ENCODE measurements around the gene SIRT7.

DNA sequence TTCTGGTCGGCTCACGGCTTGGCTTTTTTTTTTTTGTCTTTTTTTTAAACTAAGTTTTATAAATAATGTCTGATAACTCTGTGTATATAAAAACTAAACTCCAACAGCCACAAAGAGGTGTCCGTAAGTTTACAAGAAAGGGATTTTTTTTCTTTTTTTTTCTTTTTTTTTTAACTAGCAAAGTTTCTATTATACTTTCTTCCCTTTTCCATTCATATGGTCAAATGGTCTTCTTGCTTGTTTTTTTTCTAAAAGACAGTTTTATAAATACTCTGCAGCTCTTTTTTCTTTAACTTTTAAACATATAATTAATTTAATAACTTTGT, 3.5 kb upstream of the SIRT7 start:
- TF ChIP-seq POLR2AphosphoS5 (IDR thresholded peaks at IDR 0.05) (no peak), EP300 (IDR thresholded peaks at IDR 0.05) (no peak)
- TF ChIP-seq, protein P1, sequence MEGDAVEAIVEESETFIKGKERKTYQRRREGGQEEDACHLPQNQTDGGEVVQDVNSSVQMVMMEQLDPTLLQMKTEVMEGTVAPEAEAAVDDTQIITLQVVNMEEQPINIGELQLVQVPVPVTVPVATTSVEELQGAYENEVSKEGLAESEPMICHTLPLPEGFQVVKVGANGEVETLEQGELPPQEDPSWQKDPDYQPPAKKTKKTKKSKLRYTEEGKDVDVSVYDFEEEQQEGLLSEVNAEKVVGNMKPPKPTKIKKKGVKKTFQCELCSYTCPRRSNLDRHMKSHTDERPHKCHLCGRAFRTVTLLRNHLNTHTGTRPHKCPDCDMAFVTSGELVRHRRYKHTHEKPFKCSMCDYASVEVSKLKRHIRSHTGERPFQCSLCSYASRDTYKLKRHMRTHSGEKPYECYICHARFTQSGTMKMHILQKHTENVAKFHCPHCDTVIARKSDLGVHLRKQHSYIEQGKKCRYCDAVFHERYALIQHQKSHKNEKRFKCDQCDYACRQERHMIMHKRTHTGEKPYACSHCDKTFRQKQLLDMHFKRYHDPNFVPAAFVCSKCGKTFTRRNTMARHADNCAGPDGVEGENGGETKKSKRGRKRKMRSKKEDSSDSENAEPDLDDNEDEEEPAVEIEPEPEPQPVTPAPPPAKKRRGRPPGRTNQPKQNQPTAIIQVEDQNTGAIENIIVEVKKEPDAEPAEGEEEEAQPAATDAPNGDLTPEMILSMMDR (IDR thresholded peaks at IDR 0.05), result no peak

All from upper lobe of left lung (tissue), 4 donors.